NAMALWA (cell line): ENCODE results near the gene ARHGAP26.

Experiments used
- DNase-seq: peaks from one replicate; pipeline ENCODE4 v3.0.0-alpha.2; 2015; ENCODE audit warnings: low spot score

Gene ARHGAP26

DNA sequence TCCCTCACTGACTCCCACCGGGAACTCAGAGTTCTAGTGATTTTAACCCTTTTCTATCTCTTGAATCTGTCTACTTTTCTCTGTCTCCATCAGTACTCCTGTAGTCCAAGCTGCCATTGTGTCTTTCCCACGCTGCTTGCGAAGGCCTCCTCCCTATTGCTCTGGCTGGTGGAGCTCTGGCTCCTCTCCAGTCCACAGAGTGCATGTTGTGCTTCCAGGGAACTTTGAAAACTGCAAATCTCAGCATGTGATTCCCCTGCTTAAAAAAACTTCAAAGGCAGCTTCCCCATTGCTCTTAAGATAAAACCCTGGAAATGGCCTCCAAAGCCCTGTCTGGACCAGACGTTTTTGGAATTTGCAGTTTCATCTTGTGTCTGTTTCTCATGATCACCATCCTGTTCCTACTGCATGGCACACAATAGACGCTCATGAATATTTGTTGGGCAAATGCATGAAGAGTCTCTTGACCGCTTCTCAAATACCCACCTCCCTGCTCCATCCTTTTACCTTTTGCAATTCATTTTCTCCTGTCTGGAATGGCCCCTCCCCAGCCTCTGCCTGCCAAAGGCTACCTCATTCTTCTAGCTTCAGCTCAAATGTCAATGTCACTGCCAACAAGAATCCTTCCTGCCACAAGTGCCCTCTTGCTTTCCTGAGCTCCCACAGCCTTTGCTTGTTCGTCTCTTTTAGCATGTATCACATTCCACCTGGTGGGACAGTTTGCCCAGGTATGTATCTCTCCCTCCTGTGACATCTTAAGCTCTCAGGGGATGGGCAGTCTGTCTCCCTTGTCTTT is 293.2 kb downstream of the ARHGAP26 start:
- no peak for DNase-seq

DNA sequence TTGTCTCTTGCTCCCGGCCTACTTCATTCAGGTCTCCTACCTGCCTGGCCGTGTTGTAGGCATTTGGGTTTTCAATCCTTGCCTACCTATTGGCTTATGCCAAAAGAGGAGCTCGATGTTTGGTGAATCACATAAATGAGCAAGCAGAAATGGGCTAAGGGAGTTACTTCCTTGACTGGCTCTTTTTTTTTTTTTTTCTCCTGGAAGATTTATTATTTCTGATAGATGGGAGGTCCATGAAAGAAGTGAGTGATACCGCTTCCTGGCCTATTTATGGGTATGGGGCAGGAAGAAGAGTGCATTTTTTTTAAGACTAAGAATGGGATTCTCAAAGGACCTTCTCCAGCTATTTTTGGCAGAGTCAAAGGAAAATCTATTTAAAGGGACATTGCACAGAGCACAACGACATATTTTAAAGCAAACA is 294.1 kb downstream of the ARHGAP26 start:
- no peak for DNase-seq

DNA sequence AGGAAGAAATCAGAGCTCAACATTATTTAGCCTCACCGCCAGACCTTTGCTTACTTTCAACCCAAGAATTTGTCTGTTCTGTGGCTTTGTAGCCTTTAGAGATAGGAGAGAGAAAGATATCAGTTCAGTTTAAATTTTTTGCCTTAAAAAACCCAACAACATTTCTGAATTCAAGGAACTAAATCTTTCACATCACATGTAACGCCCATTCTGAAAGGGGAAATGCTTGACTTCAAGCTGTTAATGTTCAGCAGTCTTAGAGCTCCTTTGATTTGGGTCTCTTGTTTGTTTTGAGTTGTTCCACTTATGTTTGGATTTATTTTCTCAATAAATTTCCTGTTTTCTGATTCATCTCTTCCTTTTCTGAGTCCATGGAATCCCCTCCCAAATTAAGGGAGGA is 294.5 kb downstream of the ARHGAP26 start:
- DNase-seq, result no peak

DNA sequence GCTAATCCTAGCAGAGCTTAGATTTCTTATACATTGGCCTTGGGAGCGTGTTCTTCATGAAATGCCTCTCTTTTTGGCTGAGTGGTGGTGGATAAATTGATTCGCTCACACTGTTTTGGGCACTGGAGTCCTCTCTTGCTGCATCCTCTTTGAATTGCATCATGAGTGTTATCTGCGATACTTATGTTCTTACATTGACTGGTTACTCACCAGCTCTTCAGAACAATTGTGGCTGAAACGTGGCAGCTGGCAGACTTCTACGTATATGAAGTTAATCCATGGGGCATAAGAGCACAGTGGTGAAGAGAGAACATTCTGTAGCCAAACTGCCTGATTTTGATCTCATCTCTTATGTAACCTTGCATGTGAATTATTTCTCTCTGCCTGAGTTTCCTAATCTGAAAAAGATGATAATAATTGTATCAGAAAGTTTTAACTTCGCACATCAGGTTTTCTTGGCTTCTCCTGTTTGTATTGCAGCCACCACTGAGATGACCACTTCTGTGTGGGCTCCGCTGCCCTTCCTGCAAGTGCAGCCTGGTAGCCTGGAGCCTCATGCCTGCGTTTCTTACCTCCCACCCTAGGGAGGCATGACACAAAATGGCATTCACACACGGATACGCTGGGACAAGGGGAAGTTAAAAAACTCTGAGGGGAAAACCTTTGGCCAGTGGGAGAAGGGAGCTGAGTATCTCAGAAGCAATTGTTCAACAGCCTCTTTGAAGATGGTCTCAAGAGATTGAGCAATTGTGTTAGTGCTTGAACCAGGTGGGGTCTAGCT is 295.2 kb downstream of the ARHGAP26 start:
- no peak for DNase-seq

DNA sequence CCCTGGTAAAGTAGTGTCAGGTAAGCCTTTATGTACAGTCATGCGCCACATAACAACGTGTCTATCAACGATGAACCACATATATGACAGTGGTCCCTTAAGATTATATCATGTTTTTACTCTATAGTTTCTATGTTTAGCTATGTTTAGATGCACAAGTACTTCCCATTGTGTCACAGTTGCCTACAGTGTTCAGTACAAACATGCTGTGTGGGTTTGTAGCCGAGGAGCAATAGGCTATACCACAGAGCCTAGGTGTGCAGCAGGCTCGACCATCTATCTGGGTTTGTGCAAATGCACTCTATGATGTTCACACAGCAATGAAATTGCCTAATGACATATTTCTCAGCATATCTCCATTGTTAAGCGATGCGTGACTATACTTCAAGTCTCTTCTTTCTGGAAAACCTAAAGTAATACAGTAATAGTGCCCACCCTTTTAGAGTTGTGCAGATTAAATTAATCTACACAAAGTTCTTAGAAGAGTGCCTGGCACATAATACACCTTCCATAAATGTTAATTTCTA is 295.9 kb downstream of the ARHGAP26 start:
- DNase-seq, result no peak

DNA sequence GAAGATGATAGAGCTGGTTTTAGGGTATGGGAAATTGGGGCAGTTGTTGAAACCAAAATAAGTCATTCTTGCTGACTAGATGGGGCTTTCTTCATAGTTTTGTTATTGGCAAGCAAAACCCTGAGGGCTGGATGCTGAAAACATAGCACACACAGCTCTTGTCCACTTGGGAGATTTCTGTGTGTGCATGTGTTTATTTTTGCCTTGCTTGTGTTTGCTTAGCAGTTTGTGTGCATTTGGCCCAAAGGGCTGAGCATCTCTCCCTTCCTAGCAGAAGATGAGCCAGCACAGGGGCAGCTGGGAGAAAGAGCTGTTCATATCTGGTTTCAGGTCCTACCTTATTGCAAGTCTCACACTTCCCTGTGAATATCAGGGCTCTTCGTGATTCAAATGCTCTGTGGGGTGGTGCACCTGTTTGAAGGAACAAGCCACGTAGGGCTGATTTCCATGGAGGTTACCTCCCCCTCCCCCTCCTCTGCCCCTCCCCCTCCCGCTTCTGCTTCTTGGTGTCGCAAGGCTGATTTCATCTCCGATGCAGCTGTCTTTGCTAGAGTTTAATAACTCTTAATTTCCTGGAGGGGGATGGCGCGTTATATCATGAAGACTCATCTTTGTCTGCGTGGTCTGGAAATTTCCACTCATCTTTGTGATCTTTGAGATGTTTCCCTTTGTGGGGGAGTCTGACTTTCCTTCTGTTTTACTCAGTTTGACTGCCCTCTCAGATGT is 296.5 kb downstream of the ARHGAP26 start:
- no peak for DNase-seq

DNA sequence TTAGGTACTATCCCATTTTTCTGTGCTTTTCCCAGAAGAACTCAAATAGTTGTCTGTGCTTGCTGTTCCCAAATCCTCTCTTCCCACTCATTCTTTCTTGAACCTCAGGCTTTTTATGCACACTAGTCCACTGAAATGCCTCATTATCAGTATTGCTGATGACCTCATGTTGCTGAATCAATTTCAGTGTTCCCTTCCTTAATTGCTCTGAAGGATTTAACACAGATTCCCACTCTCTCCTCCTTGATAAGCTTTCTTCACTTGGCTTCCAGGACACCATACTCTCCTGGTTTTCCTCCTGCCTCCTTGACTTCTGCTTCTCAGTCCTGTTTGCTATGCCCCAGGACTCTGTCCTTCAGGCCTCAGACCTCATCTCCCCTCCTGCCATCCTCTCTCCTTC is 298.5 kb downstream of the ARHGAP26 start:
- DNase-seq, result no peak

DNA sequence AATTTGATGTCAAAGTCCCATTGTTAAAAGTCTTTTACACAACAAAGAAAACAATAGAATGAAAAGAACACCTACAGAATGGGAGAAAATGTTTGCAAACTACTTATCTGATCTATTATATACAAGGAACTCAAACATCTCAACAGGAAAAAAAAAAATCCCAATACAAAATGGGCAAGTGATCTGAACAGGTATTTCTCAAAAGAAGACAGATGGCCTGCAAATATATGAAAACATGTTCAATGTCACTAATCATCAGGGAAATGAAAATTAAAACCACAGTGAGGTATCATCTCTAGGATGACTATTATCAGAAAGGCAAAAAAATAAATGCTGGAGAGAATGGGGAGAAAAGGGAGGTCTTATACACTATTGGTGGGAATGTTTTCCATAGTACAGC is 301.8 kb downstream of the ARHGAP26 start:
- no peak for DNase-seq

DNA sequence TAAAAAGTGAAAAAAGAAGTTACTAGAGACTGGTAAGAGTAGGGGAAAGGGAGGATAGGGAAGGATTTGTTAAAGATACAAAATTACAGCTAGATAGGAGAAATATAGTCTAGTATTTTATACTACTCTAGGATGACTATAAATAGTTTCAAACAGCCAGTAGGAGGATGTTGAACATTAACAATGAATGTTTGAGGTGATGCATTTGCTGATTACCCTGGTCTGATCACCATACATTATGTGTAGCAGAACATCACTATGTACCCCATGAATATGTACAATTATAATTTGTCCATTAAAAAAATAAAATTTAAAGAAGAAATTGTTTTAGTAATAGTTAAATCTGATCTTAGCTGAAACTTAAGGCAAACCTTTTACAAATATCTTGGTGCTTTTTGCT is 302.6 kb downstream of the ARHGAP26 start:
- no peak for DNase-seq

DNA sequence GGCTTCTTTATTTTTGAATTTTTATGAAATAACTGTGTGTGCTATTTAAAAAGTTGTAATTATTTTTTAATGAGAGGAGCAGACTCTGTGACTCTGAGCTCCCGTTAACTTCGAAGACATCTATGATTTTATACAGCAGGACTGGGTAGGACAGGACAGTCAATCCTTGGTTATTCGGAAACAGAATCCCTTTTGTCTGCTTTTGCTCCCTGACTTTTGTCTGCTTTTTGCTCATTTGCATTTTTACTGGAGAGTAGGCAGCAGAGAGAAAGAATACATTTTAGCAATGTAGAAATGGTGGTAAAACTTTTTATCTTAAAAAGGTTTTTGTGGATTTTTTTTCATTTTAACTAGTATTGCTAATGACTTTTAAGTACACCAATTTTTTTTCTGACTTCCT is 303.6 kb downstream of the ARHGAP26 start:
- no peak for DNase-seq

DNA sequence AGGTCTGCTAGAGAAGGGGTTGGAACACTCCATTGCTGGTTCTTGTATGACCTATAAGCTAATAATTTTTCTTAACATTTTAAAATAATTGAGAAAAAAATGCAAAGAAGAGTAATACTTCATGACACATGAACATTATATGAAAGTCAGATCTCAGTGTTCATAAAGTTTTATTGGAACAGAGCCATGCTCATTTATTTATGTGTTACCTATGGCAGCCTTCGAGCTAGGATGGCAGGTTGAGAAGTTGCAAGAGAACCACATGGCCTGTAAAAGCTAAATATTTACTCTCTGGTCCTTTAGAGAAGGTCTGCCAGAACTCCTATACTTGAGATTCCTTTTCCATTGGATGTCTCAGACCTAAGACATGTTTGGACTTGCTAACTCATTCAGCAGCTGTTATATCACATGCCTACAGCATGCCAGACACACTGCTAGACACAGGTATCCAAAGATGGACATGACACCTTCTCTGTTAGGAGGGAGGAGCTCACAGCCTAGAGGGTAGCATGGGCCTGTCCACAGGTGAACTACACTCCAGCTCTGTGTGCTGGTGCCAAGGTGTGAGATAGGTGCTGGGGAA is 304.3 kb downstream of the ARHGAP26 start:
- DNase-seq, result no peak

DNA sequence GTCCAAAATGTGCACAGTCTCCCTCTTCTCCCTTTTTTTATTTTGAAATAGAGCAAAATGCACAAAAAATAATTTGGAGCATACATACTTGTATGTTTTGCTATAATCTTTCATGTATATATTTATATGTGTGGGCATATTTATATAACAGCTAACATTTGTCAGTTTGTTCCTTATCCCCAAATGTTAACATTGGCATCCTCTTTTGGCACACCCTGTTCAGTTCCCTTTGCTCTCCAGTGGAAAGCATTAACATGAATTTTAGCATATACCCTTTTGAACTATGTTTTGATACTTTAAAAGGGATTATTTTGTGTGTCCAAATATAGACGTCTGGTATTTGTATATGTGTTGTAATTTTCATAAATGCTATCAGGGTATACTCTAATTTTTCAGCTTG is 306.2 kb downstream of the ARHGAP26 start:
- DNase-seq, result no peak

DNA sequence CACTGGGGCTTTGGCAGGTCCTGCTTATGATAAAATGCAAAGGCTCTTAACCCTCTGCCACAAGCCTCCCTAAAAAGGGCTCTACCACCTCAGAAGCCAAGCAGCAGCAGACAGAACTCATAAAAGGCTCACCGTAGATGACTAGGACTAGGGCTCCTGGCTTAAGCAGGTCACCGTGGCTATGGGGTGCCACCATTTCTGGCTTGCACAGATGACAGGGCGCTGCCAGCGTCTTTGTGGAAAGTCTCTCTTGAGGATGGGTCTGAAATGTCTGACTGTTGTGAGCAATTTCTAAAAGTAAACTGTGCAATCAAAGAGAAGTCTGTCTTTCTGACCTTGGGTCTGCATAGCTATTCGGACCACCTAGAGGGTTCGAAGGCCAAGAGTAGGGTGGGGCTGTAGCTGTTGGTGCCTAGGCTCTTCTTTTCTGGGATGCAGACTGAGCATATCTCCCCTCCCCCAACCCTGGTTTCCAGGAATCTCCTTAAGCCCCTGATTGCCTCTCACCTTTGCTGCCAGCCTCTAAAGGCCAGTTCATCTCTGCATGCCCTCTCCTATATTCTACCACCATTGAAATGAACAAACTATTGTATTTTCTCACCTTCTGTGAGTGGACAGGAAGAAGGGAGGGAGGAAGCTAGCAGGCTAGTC is 307.4 kb downstream of the ARHGAP26 start:
- DNase-seq, result no peak

DNA sequence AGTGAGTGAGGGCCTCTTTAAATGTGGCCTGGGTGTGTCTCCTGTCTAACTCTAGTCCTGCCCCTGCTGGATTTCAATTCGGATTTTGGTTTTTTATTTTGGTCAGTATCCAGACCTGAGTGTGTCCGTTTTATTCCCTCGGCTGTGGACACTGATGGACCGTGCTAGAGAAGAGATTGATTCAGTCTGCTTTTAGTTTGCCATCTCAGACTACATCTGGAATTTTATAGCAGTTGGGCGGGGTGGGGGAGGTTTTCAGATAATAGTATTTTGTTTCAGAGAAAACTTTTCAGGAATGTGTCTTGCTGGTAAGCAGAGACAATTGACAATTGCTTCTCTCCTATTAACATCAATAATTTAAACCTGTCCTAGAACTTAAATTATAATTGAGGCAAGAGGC is 308.1 kb downstream of the ARHGAP26 start:
- DNase-seq, result no peak

DNA sequence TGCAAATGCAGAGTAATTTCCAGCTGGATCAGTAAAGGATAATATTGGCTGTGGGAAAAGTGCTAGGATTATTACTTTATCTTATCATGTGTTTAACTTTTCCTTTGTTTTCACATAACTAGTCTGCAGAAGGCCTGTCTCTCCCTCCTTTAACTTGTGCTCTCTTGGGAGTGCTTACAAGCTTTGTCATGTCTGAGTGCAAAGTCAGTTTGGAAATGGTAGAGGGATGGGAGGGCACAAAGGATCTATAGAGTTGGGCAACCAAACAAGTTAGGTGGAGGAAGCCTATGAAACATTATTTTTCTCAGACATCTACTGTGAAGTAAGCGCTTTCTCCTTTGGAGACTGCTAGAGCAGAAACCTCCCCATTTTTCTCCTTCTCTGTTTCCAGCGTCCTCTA is 308.8 kb downstream of the ARHGAP26 start:
- no peak for DNase-seq

DNA sequence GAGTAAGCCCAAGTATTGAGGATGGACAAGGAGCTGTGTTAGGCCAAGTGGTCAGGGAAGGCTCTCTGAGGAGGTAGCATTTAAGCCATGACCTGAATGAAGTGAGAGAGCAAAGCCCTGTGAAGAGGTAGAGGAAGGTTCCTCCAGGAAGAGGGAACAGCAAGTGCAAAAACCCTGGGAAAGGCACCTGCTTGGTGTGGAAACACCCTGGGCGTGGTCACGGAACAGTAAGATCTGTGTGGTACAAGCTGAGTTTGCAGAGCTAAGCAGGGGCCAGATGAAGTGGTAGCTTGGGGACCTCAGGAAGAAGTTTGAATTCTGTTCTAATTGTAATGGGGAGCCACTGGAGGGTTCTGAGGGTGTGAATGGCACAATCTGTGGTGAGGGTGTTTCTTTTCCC is 310.2 kb downstream of the ARHGAP26 start:
- no peak for DNase-seq

DNA sequence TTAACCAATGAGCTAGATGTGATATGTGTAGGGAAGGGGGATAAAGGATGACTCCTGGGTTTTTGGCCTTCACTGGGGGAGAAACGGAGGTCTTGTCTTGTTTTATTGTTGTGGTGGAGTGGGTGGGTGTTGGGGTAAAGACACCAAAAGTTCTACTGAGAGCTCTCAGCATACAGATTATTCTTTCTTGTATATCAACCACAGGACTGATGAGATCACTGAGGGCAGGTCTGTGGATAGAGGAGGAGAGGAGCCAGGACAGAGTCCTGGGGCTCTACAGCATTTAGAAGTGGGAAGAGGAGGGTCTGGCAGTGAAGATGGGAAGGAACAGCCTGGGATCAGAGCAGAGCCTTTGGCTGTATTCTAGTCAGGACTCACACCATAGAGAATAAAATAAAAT is 310.8 kb downstream of the ARHGAP26 start:
- DNase-seq, result no peak

DNA sequence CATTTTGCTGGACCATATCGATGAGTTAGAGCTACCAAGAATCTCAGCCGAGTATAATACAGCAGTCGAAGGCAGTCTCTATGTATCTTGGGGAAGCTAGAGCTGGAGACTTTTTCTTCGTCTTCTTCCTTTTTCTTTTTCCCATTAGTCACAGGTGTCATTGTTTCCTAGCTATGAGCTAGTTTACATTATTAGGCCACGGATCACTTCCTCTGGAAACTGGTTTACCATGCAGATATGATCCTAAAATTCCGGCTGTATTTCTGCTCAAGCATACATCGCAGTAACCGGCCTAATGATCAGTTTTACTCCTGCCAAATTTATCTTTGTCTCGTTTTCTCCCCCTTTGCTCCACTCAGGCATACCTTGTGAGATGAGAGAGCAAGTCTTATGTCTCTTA is 312.8 kb downstream of the ARHGAP26 start:
- DNase-seq, result no peak

DNA sequence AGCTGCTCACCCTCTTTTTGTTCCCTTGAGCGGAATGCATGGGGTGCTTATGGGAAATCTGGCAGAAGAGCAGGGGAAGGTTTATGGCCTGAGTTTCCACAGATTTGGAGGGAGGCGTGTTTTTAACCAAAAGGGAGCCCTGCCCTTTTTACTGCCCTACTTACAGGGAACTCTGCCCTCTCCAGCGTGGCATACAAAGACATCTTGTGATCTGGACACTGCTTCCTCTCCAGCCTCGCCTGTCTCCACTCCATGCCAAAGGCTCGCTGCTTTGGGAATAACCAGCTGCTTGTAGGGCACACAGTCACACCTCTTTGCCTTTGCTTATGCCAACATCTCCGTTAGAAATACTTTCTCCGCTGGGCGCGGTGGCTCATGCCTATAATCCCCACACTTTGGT is 314.2 kb downstream of the ARHGAP26 start:
- no peak for DNase-seq

DNA sequence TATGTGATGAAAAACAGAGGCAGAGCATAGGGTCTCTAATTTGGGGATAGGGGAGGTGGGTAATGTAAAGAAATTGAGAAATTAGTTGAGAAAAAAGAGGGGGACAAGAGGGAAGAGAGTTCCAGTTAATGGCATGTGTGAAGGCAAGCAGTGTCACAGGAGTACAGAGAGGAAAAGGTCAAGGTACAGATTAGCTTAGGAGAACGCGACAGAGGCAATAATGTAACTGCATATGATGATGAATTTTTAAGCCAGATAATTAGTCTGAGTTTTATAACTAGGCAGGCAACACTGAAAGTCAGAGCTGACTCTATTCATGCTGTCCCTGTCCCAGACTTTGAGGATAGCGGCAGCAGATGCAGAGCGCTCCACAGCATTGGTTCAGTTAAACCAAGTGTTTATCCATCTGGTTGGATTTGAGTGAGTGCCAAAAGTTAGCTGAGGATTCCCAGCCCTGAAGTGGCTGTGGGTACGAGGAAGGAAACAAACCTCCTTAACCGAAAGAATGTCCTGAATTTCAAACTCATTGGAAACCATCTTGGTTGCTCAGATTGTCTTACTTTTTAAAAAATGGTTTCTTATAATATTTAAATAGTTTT is 315.2 kb downstream of the ARHGAP26 start:
- no peak for DNase-seq

DNA sequence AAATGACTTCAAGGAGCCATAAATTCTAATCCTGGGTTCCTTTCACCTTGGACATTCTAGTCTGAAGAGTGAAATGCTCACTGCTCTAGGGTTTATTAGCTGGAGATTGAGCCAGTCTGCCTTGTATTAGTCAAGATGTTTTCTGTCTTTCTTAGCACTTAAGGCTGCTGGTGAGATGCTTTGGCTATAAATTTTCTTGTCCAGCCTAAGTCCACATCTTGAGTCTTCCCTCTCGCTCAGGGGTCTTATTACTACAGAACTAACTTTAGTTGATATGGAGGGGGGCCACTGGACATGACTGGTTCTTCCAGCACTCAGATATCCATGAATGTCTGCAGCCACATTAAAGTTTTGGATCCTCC is 316.4 kb downstream of the ARHGAP26 start:
- no peak for DNase-seq
